Activated naive CD4-positive, alpha-beta T cell treated with anti-CD3 and anti-CD28 coated beads for 36 hours (primary cell): ENCODE data around the gene CHRNA7. TPM values are rescaled to one million over a fixed set of nuclear protein-coding genes. Genes with fewer than 3 reads are reported as not detected.

Experiments
- CTCF ChIA-PET: fragments of 350-600 bp; sonication (Branson Sonifier 250); formaldehyde crosslinking; loops from one replicate; lab custom pipeline; 2021; ENCODE audit warnings: antibody characterized with exemption; lab: Charles Lee
- DNase-seq: peaks from one replicate; pipeline ENCODE4 v3.0.0-alpha.2; 2020
- H3K27ac Mint-ChIP-seq: one replicate; pipeline ENCODE4 v1.8.0; 2021; ENCODE audit warnings: mild to moderate bottlenecking, mixed read lengths
- H3K27me3 Mint-ChIP-seq: one replicate; pipeline ENCODE4 v1.8.0; 2021; ENCODE audit warnings: low read depth, mixed read lengths
- H3K36me3 Mint-ChIP-seq: one replicate; pipeline ENCODE4 v1.8.0; 2021; ENCODE audit warnings: low read depth, mixed read lengths
- H3K4me1 Mint-ChIP-seq: one replicate; pipeline ENCODE4 v1.8.0; 2021; ENCODE audit warnings: low read depth, mixed read lengths
- H3K4me3 Mint-ChIP-seq: one replicate; pipeline ENCODE4 v1.8.0; 2021; ENCODE audit warnings: mild to moderate bottlenecking, moderate library complexity, mixed read lengths
- H3K9me3 Mint-ChIP-seq: one replicate; pipeline ENCODE4 v1.8.0; 2021; ENCODE audit warnings: mixed read lengths
- intact Hi-C: fragments of 100-400 bp; cut with micrococcal nuclease; formaldehyde crosslinking; loops from one replicate; pipeline ENCODE4 v1.15.1; 2023
- total RNA-seq, 2 experiments: library from RNA; stranded (reverse); gene quantifications; one replicate each; pipeline ENCODE4 v1.2.3, GENCODE V29; 2021

The CHRNA7 gene
- total RNA-seq: not detected

DNA sequence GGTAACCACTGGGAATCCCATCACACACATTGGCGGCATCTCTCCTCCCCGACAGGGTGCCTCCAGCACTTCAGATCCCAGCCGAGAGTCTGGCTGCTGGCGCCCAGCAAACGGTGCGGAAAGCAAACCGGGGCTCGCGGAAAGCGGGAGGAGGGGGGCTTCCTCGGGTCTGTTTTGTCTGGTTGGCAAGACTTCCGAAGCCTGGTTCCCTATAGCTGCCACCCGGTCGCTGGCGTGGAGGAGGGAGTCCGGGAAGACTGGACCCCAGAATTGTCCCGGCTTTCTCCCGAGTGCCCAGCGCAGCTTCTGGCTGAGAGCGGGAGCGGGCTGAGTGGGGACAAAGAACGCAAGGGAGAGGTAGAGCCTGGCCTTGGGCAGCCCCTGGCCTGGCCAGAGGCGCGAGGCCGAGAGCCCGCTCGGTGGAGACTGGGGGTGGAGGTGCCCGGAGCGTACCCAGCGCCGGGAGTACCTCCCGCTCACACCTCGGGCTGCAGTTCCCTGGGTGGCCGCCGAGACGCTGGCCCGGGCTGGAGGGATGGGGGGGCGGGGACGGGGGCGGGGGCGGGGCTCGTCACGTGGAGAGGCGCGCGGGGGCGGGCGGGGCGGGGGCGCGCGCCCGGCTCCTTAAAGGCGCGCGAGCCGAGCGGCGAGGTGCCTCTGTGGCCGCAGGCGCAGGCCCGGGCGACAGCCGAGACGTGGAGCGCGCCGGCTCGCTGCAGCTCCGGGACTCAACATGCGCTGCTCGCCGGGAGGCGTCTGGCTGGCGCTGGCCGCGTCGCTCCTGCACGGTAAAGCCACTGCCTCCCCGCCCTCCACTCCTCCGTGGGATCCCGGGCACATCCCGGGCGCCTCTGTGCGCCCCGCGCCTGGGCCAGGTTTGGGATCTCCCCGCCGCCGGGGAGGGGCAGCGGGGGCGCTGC lies at the start of gene CHRNA7:
CHRNA7 (plus strand) TSS at position 654 of the 920 bp plus-strand sequence; CDS start at position 734, 80 bp downstream.
- Mint-ChIP-seq H3K27me3 (peaks cover 51% of the 10 kb centered on the region), H3K27ac (no peak within 1 kb of the TSS), H3K4me3 (peak within 1 kb of the TSS; percentile 48), H3K4me1 (peaks cover 3% of the 10 kb centered on the region), H3K36me3 (no peaks in the 10 kb centered on the region), H3K9me3 (no peaks in the 10 kb centered on the region)
- intact Hi-C loops: no loop called here
- peak; percentile 19 for DNase-seq
- CTCF ChIA-PET: interaction anchor here (0.5 to 1.2 kb wide), 3 partner anchors 26 to 54 kb away, joined by 3 to 4 read pairs (median 4); no protein-coding TSS in a partner anchor

DNA sequence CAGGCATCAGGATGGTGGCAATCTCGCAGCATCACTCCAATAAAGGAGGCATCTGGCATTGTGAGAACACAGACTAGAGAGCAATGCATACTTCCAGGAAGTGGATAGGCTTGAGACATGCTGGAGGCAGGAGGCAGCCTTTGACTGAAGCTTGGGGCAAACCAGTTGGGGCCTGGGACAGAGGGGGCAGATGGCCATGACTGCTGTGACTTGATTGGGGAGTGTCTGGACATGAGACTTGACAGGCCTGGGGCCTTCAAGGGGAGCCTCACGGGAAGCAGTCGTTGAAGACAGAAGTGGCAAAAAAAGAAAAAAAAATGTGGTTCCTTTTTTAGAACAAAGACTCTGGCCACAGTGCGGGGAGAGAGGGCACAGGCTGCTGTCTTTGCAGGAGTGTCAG lies 44.7 kb upstream of the CHRNA7 start:
- no peaks in the 10 kb centered on the region for H3K36me3 Mint-ChIP-seq
- CTCF ChIA-PET: interaction anchor here (0.6 to 2.4 kb wide), 3 partner anchors 8 to 258 kb away, joined by 3 to 11 read pairs (median 6); no protein-coding TSS in a partner anchor
- no peaks in the 10 kb centered on the region for H3K27me3 Mint-ChIP-seq
- H3K27ac Mint-ChIP-seq: no peak overlapping the region
- H3K4me3 Mint-ChIP-seq: no peak overlapping the region
- peaks cover 7% of the 10 kb centered on the region for H3K4me1 Mint-ChIP-seq
- DNase-seq: no peak
- intact Hi-C loops: no loop called here
- H3K9me3 Mint-ChIP-seq: no peaks in the 10 kb centered on the region

DNA sequence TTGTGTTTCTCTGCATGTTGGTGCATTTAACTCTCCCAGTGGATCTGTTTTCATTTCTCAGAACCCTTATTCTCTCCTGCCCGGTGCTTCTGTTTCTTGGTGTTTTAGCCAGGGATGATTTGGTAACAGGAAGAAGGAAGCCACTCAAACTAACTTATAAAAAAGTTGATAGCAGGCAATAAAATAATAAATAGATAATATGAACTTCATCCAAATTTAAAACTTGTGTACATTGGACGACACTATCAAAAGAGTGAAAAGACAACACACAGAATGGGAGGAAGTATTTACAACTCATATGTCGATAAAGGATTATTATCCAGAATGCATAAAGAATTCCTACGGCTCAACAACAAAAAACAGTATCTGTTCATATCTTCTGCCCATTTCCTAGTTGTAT lies 37.3 kb upstream of the CHRNA7 start:
- intact Hi-C loops: no loop called here
- CTCF ChIA-PET: no interaction called here
- Mint-ChIP-seq H3K9me3 (no peaks in the 10 kb centered on the region), H3K4me3 (no peak overlapping the region), H3K4me1 (no peaks in the 10 kb centered on the region), H3K27me3 (peaks cover 5% of the 10 kb centered on the region), H3K27ac (no peak overlapping the region), H3K36me3 (no peaks in the 10 kb centered on the region)
- DNase-seq: no peak

DNA sequence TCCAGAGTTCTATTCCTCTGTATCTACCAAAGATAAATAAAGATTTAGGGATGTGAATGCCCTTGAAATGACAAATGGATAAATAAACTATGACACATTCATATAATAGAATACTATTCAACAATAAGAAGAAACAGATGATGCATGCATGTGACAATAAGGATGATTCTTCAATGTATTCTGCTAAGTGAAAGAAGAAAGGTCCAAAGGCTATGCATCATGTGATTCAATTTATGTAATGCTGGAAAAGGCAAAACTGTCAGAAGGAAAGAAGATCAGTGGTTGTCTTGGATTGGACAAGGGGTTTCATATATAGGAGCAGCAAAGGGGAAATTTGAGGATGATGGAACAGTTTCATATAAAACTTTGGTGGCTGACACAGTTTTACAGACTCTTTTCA lies 32.6 kb upstream of the CHRNA7 start:
- peaks cover 16% of the 10 kb centered on the region for H3K27me3 Mint-ChIP-seq
- DNase-seq: no peak
- H3K4me3 Mint-ChIP-seq: no peak overlapping the region
- intact Hi-C loops: no loop called here
- H3K36me3 Mint-ChIP-seq: no peaks in the 10 kb centered on the region
- CTCF ChIA-PET: no interaction called here
- no peak overlapping the region for H3K27ac Mint-ChIP-seq
- no peaks in the 10 kb centered on the region for H3K9me3 Mint-ChIP-seq
- no peaks in the 10 kb centered on the region for H3K4me1 Mint-ChIP-seq

GRCh38 chr15:32003558-32003957 lies 26.8 kb upstream of the CHRNA7 start:
- Mint-ChIP-seq H3K27me3 (peaks cover 27% of the 10 kb centered on the region), H3K36me3 (no peaks in the 10 kb centered on the region), H3K9me3 (no peaks in the 10 kb centered on the region), H3K4me3 (no peak overlapping the region), H3K4me1 (no peaks in the 10 kb centered on the region), H3K27ac (no peak overlapping the region)
- DNase-seq: no peak
- intact Hi-C loops: no loop called here
- CTCF ChIA-PET: no interaction called here

- H3K27me3 Mint-ChIP-seq: peaks cover 26% of the 10 kb centered on the region
- intact Hi-C loops: no loop called here
- CTCF ChIA-PET: interaction anchor here (0.7 kb wide), 1 partner anchor 28 kb away, joined by 3 read pairs; no protein-coding TSS in a partner anchor
Measured at GRCh38 chr15:32004249-32004648, 26.1 kb upstream of the CHRNA7 start.

DNA sequence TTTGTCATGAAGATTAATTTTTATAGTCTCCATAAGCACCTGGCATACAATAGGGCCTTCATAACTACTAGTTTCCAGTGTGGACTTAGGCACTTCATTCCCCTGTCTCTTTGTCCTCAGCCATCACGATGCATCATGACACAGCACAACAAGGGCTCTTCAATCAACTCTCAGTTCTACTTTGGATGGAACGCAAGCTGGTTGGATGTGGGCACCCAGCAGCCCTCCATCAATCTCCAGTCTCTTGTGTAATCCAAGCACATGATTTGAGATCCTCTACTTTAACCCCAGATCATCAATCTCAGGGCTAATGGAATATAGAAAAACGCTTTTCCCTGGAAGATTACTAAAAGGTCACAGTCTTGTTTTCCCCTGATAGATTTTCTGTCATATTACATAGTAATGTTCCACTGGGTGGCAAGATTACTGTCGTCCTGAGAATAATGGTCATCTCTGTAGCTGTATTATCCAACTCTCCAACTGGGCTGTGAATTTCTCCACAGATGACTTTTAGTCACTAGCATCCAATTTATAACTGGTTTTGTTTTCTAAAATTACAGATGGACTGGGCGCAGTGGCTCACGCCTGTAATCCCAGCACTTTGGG lies 22.9 kb upstream of the CHRNA7 start:
- Mint-ChIP-seq H3K27me3 (peaks cover 16% of the 10 kb centered on the region), H3K4me1 (no peaks in the 10 kb centered on the region), H3K9me3 (no peaks in the 10 kb centered on the region), H3K27ac (no peak overlapping the region), H3K36me3 (no peaks in the 10 kb centered on the region), H3K4me3 (no peak overlapping the region)
- CTCF ChIA-PET: no interaction called here
- intact Hi-C loops: no loop called here
- no peak for DNase-seq

More at GRCh38 chr15:32004249-32004648, 26.1 kb upstream of the CHRNA7 start:
- no peak overlapping the region for H3K4me3 Mint-ChIP-seq
- H3K9me3 Mint-ChIP-seq: no peaks in the 10 kb centered on the region
- no peak for DNase-seq
- H3K36me3 Mint-ChIP-seq: no peaks in the 10 kb centered on the region
- no peak overlapping the region for H3K27ac Mint-ChIP-seq
- no peaks in the 10 kb centered on the region for H3K4me1 Mint-ChIP-seq

DNA sequence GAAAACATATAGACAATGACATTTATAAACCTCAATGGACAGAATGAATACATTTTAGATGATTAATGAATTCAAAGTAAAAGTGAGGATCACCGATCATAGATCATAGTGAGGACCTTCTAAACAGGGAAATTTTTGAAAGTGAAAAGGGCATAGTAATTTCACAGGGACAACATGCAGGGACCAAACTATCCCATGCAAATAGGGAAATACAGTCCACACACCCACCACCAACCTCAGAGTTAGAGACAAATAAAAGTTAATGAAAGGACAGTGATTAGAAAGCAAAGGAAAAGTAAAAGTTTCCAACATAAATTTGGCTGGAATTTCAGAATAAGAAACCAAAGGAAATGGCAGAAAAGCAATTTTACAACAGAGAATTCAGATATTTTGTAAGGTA lies 15.4 kb upstream of the CHRNA7 start:
- Mint-ChIP-seq H3K9me3 (peaks cover 4% of the 10 kb centered on the region), H3K27ac (no peak overlapping the region), H3K27me3 (peaks cover 11% of the 10 kb centered on the region), H3K4me1 (no peaks in the 10 kb centered on the region), H3K4me3 (no peak overlapping the region), H3K36me3 (no peaks in the 10 kb centered on the region)
- CTCF ChIA-PET: no interaction called here
- DNase-seq: no peak
- intact Hi-C loops: no loop called here

DNA sequence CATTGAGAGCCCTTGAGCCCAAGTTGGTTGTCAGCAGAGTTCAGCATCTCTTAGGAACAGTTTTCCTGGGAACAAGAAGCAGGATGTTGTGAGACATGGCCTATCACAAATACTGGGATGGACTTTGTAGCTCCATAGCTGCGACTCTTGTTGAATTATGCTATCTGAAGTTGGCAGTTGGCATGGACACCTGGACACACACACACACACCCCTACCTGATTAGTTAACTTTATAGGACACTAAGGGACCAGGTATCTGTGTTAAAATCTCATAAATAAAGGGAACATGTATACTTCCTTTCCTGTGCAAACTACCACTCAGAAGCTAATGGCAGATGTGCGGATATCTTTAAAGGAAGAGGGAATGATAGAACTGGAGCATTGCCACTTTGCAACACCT lies 10.2 kb upstream of the CHRNA7 start:
- no peak overlapping the region for H3K4me3 Mint-ChIP-seq
- H3K9me3 Mint-ChIP-seq: no peaks in the 10 kb centered on the region
- no peaks in the 10 kb centered on the region for H3K4me1 Mint-ChIP-seq
- DNase-seq: no peak
- CTCF ChIA-PET: no interaction called here
- H3K27ac Mint-ChIP-seq: no peak overlapping the region
- H3K27me3 Mint-ChIP-seq: peaks cover 16% of the 10 kb centered on the region
- intact Hi-C loops: no loop called here
- no peaks in the 10 kb centered on the region for H3K36me3 Mint-ChIP-seq

GRCh38 chr15:32028921-32029320 lies 1.4 kb upstream of the CHRNA7 start:
- peaks cover 51% of the 10 kb centered on the region for H3K27me3 Mint-ChIP-seq
- H3K4me3 Mint-ChIP-seq: no peak overlapping the region
- intact Hi-C loops: no loop called here
- peaks cover 3% of the 10 kb centered on the region for H3K4me1 Mint-ChIP-seq
- CTCF ChIA-PET: interaction anchor here (0.7 to 1.2 kb wide), 2 partner anchors 51 to 53 kb away, joined by 3 to 4 read pairs; no protein-coding TSS in a partner anchor
- H3K9me3 Mint-ChIP-seq: no peaks in the 10 kb centered on the region
- DNase-seq: no peak
- no peak overlapping the region for H3K27ac Mint-ChIP-seq
- no peaks in the 10 kb centered on the region for H3K36me3 Mint-ChIP-seq

GRCh38 chr15:32029409-32029861 lies 880 bp upstream of the CHRNA7 start:
- no peak overlapping the region for H3K27ac Mint-ChIP-seq
- no peaks in the 10 kb centered on the region for H3K36me3 Mint-ChIP-seq
- peaks cover 51% of the 10 kb centered on the region for H3K27me3 Mint-ChIP-seq
- peak; percentile 6 for DNase-seq
- intact Hi-C loops: no loop called here
- no peaks in the 10 kb centered on the region for H3K9me3 Mint-ChIP-seq
- H3K4me3 Mint-ChIP-seq: peak overlapping the region; percentile 48
- CTCF ChIA-PET: interaction anchor here (0.7 to 1.2 kb wide), 2 partner anchors 52 to 53 kb away, joined by 3 to 4 read pairs; no protein-coding TSS in a partner anchor
- H3K4me1 Mint-ChIP-seq: peaks cover 3% of the 10 kb centered on the region

DNA sequence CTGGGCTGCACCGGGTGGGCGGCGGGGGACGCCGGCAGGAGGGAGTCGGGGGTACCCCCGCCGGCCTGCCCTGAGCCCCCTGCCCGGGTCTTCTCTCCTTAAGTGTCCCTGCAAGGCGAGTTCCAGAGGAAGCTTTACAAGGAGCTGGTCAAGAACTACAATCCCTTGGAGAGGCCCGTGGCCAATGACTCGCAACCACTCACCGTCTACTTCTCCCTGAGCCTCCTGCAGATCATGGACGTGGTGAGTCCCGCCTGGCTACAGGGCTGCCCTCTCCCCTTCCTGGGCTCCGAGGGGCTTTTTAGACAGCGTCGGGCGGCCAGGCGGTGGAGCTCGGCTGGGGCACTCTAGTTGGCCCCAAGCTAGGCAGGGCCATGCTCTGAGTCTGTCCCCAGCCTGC lies 480 bp downstream of the CHRNA7 start:
- no peaks in the 10 kb centered on the region for H3K36me3 Mint-ChIP-seq
- CTCF ChIA-PET: interaction anchor here (0.5 to 1.4 kb wide), 2 partner anchors 25 to 53 kb away, joined by 3 to 4 read pairs; no protein-coding TSS in a partner anchor
- peaks cover 3% of the 10 kb centered on the region for H3K4me1 Mint-ChIP-seq

More for the DNA sequence above, 480 bp downstream of the CHRNA7 start:
- intact Hi-C loops: no loop called here
- H3K9me3 Mint-ChIP-seq: no peaks in the 10 kb centered on the region
- H3K27ac Mint-ChIP-seq: no peak overlapping the region
- peaks cover 51% of the 10 kb centered on the region for H3K27me3 Mint-ChIP-seq
- peak overlapping the region; percentile 19 for H3K4me3 Mint-ChIP-seq
- DNase-seq: no peak
